ENCODE data around the gene OR51D1.

The OR51D1 gene

GRCh38 chr11:4636962-4637661 is at the start of gene OR51D1:
Gene OR51D1 (plus strand): TSS chr11:4637477. CDS start chr11:4639791, 2,314 bp downstream.
- peak; percentile 54 to 76 for DNase-seq

GRCh38 chr11:4589017-4589416 is 48.3 kb upstream of the OR51D1 start:
- DNase-seq: no peak

GRCh38 chr11:4593739-4594138 is 43.5 kb upstream of the OR51D1 start, which contains the start of gene OR52I1:
Gene OR52I1 (plus strand): TSS chr11:4594039. CDS start chr11:4594039, 0 bp downstream.
- DNase-seq: no peak

GRCh38 chr11:4605057-4605456 is 32.2 kb upstream of the OR51D1 start:
- no peak for DNase-seq

GRCh38 chr11:4606231-4607015 is 30.9 kb upstream of the OR51D1 start:
- no peak for DNase-seq

GRCh38 chr11:4607096-4607495 is 30.2 kb upstream of the OR51D1 start:
- no peak for DNase-seq

- peak; percentile 86 to 89 for DNase-seq
Measured at GRCh38 chr11:4607781-4608666, 29.3 kb upstream of the OR51D1 start, which contains the start of gene TRIM68. Gene TRIM68 (minus strand): TSS chr11:4608231. CDS start chr11:4605504, 2,727 bp downstream.

- DNase-seq: no peak
Measured at GRCh38 chr11:4610258-4610935, 26.9 kb upstream of the OR51D1 start.

GRCh38 chr11:4611986-4612385 is 25.3 kb upstream of the OR51D1 start:
- DNase-seq: no peak

- DNase-seq: no peak
Measured at GRCh38 chr11:4615856-4616444, 21.3 kb upstream of the OR51D1 start.

GRCh38 chr11:4619514-4619913 is 17.8 kb upstream of the OR51D1 start:
- no peak for DNase-seq

- DNase-seq: peak; percentile 39 to 86
Measured at GRCh38 chr11:4626207-4627099, 10.8 kb upstream of the OR51D1 start.

- DNase-seq: no peak
Measured at GRCh38 chr11:4636136-4636535, 1.1 kb upstream of the OR51D1 start.

- DNase-seq: no peak
Measured at GRCh38 chr11:4637662-4638047, 378 bp downstream of the OR51D1 start.

GRCh38 chr11:4639931-4640330 is 2.7 kb downstream of the OR51D1 start:
- no peak for DNase-seq

- DNase-seq: no peak
Measured at GRCh38 chr11:4641501-4641900, 4.2 kb downstream of the OR51D1 start.

GRCh38 chr11:4642043-4642442 is 4.8 kb downstream of the OR51D1 start:
- no peak for DNase-seq

- DNase-seq: no peak
Measured at GRCh38 chr11:4643076-4643475, 5.8 kb downstream of the OR51D1 start.

- DNase-seq: no peak
Measured at GRCh38 chr11:4643682-4644081, 6.4 kb downstream of the OR51D1 start, which contains the start of gene OR51E1. Gene OR51E1 (plus strand): TSS chr11:4643982. CDS start chr11:4652527, 8,545 bp downstream.

- no peak for DNase-seq
Measured at GRCh38 chr11:4644233-4644632, 7.0 kb downstream of the OR51D1 start.

GRCh38 chr11:4645974-4646373 is 8.7 kb downstream of the OR51D1 start:
- no peak for DNase-seq
